Stimulated activated effector memory CD8-positive, alpha-beta T cell treated with anti-CD3 and anti-CD28 coated beads, Interleukin-12 subunit alpha, Interleukin-12 subunit beta, amount 100 ng/mL, for 72 hours (primary cell): ENCODE data around the gene UBE2H.

Source experiments
- ATAC-seq: fragments of 150-1000 bp; cut with Tn5 transposase; 2 replicates; pipeline ENCODE4 v1.10.0; 2021
- DNase-seq, 2 donors: peaks; one replicate each; pipeline ENCODE4 v3.0.0; 2021 to 2022; ENCODE audit warnings: low spot score in 2 of 2
- H3K27ac Mint-ChIP-seq: one replicate; pipeline ENCODE4 v1.8.0; 2022; ENCODE audit warnings: mild to moderate bottlenecking, mixed read lengths
- H3K36me3 Mint-ChIP-seq: one replicate; pipeline ENCODE4 v1.8.0; 2022; ENCODE audit warnings: mild to moderate bottlenecking, mixed read lengths
- H3K4me1 Mint-ChIP-seq: one replicate; pipeline ENCODE4 v1.8.0; 2022; ENCODE audit warnings: mixed read lengths
- H3K4me3 Mint-ChIP-seq: one replicate; pipeline ENCODE4 v1.8.0; 2022; ENCODE audit warnings: mild to moderate bottlenecking, mixed read lengths
- H3K9me3 Mint-ChIP-seq: one replicate; pipeline ENCODE4 v1.8.0; 2022; ENCODE audit warnings: mixed read lengths

The UBE2H gene

DNA sequence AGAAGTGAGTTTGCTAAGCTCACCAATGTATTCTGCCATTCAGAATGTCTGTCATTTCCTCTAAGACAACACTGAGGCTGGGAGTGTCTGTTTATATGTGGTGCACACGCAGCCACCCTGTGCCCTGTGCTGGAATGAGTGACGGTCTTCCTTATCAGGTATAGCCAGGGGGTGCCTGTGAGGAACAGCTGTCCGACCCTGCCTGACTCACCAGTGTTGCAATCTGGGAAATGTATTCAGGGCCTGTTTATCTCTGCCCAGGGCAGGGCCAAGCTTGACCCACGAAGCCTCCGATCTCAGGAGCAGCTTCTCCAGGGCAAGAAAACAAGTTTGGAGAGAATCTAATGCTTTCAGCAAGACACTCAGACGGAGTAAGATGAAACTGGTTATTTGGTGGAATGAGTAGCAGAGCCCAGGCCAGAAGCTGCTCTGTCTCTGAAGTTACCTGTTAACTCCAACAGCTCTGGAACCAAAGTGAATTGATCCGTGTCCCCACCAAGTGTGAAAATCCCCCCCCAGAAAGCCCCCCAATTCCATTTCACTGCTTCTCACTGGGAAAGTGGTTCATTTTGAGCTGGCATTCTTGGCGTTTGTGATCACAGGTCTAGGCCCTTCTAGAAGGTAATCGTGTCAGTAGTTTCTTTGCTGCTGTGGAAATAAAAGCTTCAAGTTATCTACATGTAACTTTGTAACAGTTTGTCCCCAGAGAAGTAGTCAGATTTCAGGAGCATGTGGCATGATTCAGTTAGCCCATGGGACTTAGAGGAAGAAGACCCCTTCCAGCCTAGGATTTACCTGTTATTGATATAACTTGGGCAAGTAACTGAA is 6.1 kb upstream of the UBE2H start:
- Mint-ChIP-seq H3K27ac (peak overlapping the region; percentile 15), H3K36me3 (no peaks in the 10 kb centered on the region), H3K4me3 (no peak overlapping the region), H3K9me3 (no peaks in the 10 kb centered on the region), H3K4me1 (peaks cover 5% of the 10 kb centered on the region)
- DNase-seq (no peak), ATAC-seq (no peak)

DNA sequence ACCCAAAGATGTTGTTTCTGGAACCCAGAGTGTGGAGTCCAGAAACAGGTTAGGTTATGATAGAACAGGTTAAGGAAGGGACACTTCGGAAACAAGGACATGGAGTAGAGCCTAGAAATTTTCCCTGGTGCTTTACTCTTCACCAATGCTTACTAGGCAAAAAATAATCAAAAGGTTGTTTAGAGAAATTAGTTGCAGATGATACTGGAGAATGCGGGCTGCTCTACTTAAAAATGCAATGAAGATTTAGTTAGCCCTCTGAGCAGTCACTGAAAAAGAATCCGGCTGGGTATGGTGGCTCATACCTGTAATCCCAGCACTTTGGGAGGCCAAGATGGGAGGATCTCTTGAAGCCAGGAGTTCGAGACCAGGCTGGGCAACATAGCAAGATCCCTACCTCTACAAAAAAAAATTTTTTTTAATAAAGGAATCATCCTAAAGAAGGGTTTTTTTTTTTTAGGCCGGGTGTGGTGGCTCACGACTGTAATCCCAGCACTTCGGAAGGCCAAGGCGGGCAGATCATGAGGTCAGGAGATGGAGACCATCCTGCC is 3.3 kb upstream of the UBE2H start:
- Mint-ChIP-seq H3K36me3 (peaks cover 17% of the 10 kb centered on the region), H3K4me1 (peaks cover 11% of the 10 kb centered on the region), H3K9me3 (no peaks in the 10 kb centered on the region), H3K27ac (no peak overlapping the region), H3K4me3 (no peak overlapping the region)
- DNase-seq (no peak), ATAC-seq (no peak)

DNA sequence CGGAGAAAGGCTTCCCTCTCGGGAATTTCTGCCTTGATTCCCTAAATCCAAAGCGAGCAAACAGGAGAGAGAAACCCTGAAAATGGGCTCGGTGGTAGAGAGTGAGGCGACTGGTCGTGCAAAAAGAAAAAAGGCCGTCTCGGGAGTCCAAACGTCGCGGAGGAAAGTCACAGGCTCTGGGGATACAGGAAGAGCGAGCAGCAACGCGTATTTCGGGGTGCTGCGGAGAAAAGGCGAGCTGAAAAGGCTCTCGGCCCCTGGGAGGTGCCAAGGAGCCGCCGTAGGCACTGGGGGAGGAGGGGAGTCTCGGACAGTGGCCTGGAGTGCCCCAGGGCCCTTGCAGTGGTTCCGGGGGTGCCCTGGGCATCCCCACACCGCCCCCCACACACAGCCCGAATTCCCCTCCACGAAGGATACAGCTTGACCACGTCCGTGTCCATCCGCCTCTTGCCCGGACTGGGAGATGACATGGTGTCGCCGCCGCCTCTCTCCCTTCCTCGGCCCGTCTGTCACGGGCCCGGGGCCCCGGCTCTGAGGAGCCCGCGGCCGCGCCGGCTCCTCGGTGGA is 591 bp downstream of the UBE2H start:
- peak; percentile 29 for ATAC-seq
- Mint-ChIP-seq H3K27ac (no peak overlapping the region), H3K4me1 (peaks cover 11% of the 10 kb centered on the region), H3K4me3 (no peak overlapping the region), H3K36me3 (peaks cover 17% of the 10 kb centered on the region), H3K9me3 (no peaks in the 10 kb centered on the region)
- peak; percentile 22 to 77 for DNase-seq

DNA sequence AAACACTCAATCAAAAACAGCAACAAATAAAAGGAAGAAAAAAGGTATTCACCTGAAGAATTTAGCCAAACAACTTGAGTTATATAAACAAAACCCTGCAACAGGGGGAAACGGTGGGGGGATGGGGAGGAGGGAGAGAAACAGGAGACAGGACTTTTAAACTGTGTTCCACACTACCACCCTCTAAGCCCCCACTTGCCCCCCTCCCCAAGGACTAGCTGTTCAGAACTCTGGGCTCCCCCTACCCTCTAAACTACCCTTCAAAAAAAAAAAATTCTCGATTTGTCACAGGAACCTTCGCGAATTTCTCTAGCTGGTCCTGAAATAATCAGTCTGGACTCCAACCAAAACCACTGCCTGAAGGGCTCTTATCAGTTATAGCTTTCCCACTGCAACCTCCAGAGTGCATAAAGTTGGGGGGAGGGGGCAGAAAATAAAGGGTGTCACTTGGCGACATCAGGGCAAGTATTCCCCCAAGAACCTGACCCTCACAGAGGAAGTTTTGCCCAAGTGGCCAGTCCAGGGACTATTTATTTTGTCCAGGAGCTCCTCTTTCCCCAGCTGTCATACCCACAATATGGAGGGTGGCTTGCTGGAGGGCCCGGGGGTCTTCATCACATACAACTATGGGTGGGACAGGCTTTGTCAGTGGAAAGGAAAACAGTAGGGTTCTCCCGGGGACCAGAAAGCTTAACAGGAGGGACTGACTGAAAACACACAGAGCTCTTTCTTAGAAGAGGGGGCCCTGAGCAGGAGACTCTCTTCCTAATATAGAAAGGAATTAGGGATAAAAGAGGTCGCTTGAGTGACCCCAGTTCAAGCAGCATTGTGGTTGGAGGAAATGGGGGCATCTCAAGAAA is 1.3 kb downstream of the UBE2H start:
- DNase-seq (peak in 1 of 2 donors; percentile 55), ATAC-seq (no peak)
- peaks cover 17% of the 10 kb centered on the region for H3K36me3 Mint-ChIP-seq
- peaks cover 11% of the 10 kb centered on the region for H3K4me1 Mint-ChIP-seq
- no peak overlapping the region for H3K4me3 Mint-ChIP-seq
- no peaks in the 10 kb centered on the region for H3K9me3 Mint-ChIP-seq
- no peak overlapping the region for H3K27ac Mint-ChIP-seq

DNA sequence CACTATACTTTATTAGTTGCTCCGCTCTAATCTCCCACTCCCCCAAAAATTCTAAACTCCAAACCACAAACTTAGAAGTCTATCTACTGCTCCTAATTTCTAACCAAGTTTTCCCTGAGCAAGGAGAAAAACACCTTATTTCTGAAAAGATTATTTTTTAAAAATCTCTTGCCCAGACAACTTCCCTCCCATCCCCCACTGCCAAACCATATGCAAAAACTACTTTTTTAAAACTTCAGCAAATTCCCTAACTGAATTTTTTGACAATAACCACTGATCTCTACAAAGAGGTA is 1.9 kb downstream of the UBE2H start:
- Mint-ChIP-seq H3K4me3 (no peak overlapping the region), H3K36me3 (peaks cover 20% of the 10 kb centered on the region), H3K27ac (no peak overlapping the region), H3K4me1 (peaks cover 11% of the 10 kb centered on the region), H3K9me3 (no peaks in the 10 kb centered on the region)
- DNase-seq (no peak), ATAC-seq (no peak)

DNA sequence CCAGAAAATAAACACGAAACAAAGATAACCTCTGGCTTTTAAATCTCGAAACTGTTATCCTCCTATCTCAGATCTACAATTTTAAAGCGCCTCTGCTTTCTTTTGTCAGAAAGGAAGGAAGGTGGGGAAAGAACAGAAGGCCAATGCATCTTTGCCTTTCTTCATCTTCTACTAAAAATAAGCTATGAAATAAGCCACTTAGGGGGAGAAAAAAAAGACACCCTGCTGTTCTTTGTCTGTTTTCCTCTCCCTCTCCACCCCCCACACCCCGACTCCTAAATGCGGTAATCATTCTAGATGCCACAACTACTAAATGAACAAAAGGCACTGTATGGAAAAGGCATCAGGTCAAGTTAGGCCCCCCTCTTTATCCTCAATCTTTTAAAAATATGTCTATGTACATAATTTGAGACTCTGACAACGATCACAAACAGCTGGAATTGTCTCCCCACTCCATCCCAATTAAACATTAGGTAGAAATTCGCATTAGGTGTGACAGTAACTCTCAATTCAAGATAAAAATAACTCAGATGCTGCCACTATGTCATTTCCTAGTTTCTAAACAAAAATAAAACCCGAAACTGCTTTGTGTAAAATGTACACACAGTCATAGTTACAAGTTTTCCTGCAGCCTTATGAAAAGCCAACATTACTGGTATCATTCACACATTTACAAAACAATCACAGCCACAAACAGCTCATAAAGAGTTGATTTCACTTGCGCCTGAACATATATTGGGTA is 2.4 kb downstream of the UBE2H start:
- Mint-ChIP-seq H3K36me3 (peaks cover 25% of the 10 kb centered on the region), H3K9me3 (no peaks in the 10 kb centered on the region), H3K4me1 (peaks cover 7% of the 10 kb centered on the region), H3K27ac (no peak overlapping the region), H3K4me3 (no peak overlapping the region)
- DNase-seq (no peak), ATAC-seq (peak; percentile 52)

DNA sequence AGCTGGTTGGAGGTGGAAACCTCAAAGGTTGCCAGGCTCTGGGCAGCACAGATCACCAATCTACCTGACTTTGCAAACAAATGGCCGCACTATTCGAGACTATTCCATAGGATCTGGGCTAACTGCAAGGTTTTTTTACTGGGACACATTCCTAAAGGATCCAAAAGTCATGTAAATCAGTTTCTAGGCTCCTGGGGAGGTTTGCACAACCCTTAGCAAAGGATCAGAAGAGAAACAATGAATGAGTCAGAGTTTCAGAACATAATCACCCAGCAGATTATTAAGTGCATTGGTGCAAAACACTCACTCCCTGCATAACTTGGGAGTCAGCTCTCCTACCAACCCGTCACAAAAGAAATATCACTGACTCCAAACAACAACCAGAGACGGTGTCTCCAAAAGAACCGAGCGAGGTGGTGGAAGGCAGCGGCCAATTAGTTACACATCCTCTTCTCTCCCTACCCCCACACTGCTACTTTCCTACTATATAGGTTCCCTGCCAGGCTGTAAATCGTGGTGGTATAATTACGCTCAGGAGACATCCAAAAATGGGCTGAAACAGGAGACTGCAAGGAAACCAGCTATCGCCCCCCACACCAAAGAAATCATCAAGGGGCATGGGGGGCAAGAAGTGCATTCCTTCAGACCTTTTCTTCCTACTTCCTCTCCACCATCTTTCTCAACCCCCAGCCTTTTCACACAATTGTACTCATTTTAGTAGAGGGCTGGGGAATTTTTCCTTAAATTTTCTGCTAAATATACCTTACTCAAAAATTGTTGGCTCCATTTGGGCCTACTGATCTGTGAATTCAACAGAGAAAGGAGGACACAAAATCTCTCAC is 3.2 kb downstream of the UBE2H start:
- peaks cover 30% of the 10 kb centered on the region for H3K36me3 Mint-ChIP-seq
- H3K27ac Mint-ChIP-seq = no peak overlapping the region
- no peaks in the 10 kb centered on the region for H3K9me3 Mint-ChIP-seq
- H3K4me3 Mint-ChIP-seq = no peak overlapping the region
- H3K4me1 Mint-ChIP-seq = peaks cover 6% of the 10 kb centered on the region
- peak; percentile 68 for ATAC-seq
- peak in 1 of 2 donors; percentile 63 for DNase-seq

DNA sequence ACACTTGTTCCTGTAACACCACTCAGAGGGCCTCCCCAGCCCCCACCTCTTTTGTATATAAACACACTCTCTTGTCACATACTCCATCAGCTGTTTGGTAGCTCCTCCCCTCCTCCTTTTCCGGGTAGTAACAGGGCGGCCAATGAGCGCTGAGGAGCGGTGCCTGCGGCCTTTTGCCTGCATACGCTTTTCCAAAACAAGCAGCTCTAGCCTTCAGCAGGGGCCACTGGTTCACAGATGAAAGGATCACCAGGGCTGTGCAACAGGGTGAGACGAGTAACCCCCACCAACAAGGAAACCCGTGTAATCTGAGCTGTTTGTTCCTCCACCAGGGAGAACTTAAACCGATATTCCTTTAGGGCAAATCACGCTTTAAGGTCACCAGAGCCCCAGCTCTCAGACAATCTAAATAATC is 3.9 kb downstream of the UBE2H start:
- H3K36me3 Mint-ChIP-seq = peaks cover 30% of the 10 kb centered on the region
- H3K4me3 Mint-ChIP-seq = no peak overlapping the region
- DNase-seq (peak; percentile 53 to 81), ATAC-seq (peak; percentile 74)
- H3K9me3 Mint-ChIP-seq = no peaks in the 10 kb centered on the region
- H3K4me1 Mint-ChIP-seq = peaks cover 6% of the 10 kb centered on the region
- no peak overlapping the region for H3K27ac Mint-ChIP-seq

DNA sequence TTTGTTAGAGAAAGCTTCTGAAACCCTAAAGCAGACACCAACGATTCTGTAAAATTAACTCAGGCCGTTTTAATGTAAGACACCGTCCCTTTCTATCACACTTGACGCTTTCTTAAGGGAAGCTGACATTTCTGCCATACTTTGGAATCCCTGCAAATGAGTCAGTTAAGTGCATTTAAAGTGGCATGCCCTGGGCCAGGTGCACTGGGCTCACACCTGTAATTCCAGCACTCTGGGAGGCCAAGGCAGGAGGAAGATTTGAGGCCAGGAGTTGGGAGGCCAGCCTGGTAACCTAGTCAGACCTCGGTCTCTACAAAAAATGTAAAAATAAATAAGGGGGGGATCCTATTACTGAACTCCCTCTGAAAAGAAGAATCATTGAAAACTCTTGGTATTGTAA is 4.4 kb downstream of the UBE2H start:
- ATAC-seq = no peak
- no peak for DNase-seq
- H3K4me3 Mint-ChIP-seq = no peak overlapping the region
- H3K9me3 Mint-ChIP-seq = no peaks in the 10 kb centered on the region
- peaks cover 35% of the 10 kb centered on the region for H3K36me3 Mint-ChIP-seq
- H3K4me1 Mint-ChIP-seq = peaks cover 6% of the 10 kb centered on the region
- no peak overlapping the region for H3K27ac Mint-ChIP-seq

DNA sequence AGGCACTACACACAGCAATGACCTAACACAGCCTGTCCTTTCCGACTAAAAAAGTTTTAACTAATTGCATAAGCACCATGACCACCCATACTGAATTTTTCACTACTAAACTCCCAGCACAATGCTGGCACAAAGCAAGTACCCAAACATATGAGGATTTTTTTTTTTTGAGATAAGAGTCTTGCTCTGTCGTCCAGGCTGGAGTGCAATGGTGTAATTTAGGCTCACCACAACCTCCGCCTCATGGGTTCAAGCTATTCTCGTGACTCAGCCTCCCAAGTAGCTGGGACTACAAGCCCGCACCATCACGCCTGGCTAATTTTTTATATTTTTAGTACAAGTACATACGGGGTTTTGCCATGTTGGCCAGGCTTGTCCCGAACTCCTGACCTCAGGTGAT is 5.1 kb downstream of the UBE2H start:
- H3K9me3 Mint-ChIP-seq = no peaks in the 10 kb centered on the region
- H3K4me1 Mint-ChIP-seq = peaks cover under 1% of the 10 kb centered on the region
- peaks cover 31% of the 10 kb centered on the region for H3K36me3 Mint-ChIP-seq
- no peak for ATAC-seq
- no peak overlapping the region for H3K4me3 Mint-ChIP-seq
- H3K27ac Mint-ChIP-seq = no peak overlapping the region
- no peak for DNase-seq

DNA sequence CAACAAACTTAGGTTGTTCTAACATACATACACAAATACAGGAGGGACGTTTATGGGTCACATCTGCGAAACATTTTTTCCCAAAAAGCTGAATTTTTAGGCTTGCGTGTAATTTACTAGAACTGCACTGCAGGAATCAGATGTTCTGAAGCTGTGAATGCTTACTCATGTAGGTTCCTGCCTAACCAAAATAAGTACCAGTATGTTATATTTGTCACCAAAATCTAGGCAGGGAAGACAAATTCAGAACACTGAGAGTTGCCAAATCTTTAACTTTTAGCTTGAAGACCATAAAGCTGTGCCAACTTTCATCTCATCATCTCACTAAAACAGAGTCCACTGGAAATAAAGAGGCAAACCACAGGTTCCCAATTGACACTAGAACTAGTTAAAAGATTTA is 5.7 kb downstream of the UBE2H start:
- H3K4me1 Mint-ChIP-seq = no peaks in the 10 kb centered on the region
- DNase-seq (no peak), ATAC-seq (no peak)
- H3K27ac Mint-ChIP-seq = no peak overlapping the region
- no peak overlapping the region for H3K4me3 Mint-ChIP-seq
- peaks cover 33% of the 10 kb centered on the region for H3K36me3 Mint-ChIP-seq
- H3K9me3 Mint-ChIP-seq = no peaks in the 10 kb centered on the region

DNA sequence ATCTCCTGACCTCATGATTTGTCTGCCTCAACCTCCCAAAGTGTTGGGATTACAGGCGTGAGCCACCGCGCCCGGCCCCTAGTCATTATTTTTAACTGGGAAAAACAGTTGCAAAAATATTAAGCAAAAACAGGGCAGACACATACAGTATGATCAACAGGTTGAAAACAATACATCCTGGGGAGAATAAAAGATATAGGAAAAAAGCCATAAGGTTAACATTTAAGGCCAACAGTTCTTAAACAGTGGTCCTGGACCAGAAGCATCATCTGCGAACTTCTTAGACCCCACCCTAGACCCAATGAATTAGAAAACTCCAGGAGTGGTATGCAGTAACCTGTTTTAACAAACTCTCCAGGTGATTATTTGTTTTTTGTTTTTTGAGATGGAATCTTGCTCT is 6.5 kb downstream of the UBE2H start:
- DNase-seq (no peak), ATAC-seq (no peak)
- H3K36me3 Mint-ChIP-seq = peaks cover 34% of the 10 kb centered on the region
- H3K4me3 Mint-ChIP-seq = no peak overlapping the region
- H3K4me1 Mint-ChIP-seq = no peaks in the 10 kb centered on the region
- no peaks in the 10 kb centered on the region for H3K9me3 Mint-ChIP-seq
- no peak overlapping the region for H3K27ac Mint-ChIP-seq

DNA sequence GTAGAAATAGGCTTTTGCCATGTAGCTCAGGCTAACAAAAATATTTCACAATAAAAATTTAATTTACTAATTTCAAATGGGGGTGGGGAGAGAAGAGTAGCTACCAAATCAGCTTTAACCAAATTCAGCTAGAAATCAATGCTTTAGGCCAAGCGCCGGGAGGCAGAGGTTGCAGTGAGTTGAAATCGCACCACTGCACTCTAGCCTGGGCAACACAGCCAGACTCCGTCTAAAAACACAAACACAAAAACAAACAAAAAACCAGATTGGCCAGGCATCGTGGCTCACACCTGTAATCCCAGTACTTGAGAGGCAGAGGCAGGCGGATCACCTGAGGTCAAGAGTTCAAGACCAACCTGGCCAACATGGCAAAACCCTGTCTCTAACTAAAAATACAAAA is 9.4 kb downstream of the UBE2H start:
- Mint-ChIP-seq H3K4me3 (no peak overlapping the region), H3K9me3 (no peaks in the 10 kb centered on the region), H3K4me1 (no peaks in the 10 kb centered on the region), H3K27ac (no peak overlapping the region), H3K36me3 (peaks cover 35% of the 10 kb centered on the region)
- no peak for ATAC-seq
- no peak for DNase-seq

DNA sequence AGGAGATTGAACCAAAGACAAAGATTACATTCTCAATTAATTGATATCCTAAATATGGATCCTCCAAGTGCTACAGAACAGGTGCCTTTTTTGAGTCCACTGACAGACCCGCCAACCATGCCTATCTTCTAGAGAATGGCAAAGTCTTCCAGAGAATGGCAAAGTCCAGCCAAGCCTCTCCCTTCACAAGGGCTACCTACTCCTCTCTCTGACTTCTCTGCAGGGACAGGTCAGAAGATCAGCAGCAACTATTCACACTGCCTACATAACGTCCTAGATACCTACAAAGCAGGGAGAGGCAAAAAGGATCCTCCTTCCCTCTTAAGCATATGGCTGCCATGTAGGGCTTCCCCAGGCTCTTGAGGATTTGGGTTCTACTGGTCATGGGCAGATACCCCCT is 12.4 kb downstream of the UBE2H start:
- no peak for DNase-seq
- Mint-ChIP-seq H3K4me3 (no peak overlapping the region), H3K4me1 (no peaks in the 10 kb centered on the region), H3K27ac (no peak overlapping the region), H3K9me3 (no peaks in the 10 kb centered on the region), H3K36me3 (peaks cover 53% of the 10 kb centered on the region)
- ATAC-seq = no peak
